NCI-H524 (cell line): ENCODE measurements around the gene ZNF723.
"Not testable (repeated sequence)": the region's sequence is repeated elsewhere in the genome, so short reads cannot be mapped to it uniquely, and the experiment has no call there.

ENCODE experiments used
- DNase-seq, 2 experiments: peaks; one replicate each; lab custom pipeline; 2025; lab: John Stamatoyannopoulos, UW

ZNF723 gene

DNA sequence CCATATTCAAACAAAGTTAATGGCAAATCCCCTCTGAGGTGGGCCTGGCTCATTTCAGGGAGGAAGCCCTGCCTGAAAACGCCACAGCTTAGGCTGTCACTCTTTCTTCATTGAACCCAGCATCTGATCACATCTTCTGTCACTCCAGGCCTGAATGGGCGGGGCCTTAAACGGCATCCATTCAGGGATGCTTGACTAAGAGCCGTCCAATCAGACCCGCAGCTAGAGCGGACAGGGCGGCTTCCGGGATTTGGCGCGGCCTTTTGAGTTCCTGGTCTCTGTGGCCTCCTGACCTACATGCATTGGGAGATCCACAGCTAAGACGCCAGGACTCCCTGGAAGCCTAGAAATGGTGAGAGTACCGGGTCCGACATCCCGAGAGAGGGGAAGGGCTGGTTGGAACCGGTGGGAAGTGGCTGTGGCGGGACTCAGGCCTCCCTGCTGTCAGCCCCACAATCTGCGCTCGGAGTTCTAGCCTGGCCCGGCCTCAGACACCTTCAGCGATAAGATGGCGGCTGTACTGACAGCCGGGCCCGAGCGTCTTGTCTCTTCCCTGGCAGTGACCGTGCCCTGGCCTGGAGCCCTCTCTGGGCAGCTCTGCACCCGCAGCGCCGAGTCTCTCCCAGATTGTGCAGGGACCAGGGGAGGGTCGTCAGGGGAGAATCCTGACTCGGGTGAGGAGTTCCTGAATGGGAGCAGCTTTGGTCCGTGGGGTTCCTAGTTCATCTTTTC, at the start of gene ZNF723:
TSS of gene ZNF723 (plus strand) at position 261 of the 732 bp plus-strand sequence. CDS start at position 350, 89 bp downstream.
- DNase-seq: no peak

DNA sequence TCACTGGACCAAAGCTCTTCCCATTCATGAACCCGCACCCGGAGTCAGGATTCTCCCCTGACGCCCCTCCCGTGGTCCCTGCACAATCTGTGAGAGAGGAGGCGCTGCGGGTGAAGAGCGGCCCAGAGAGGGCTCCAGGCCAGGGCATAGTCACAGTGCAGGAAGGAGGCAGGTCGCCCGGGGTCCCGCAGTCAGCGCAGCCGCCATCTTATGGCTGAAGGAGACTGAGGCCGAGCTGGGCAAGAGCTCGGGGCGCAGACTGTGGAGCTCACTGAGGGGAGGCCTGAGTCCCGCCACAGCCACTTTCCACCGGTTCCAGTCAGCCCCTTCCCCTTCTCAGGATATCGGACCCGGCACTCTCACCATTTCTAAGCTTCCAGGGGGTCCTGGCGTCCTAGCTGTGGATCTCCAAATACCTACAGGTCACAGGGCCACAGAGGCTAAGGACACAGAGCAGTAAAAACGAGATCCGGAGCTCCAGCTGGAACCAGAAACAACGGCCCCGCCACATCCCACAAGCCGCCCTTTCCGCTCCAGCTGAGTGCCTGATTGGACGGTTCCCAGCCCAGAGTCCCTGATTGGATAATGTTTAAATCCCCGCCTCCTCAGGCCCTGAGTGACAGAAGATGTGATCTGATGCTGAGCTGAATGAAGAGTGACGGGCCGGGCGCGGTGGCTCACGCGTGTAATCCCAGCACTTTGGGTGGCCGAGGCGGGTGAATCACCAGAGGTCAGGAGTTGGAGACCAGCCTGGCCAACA, 48.3 kb upstream of the ZNF723 start, which contains the start of gene ZNF99:
TSS of gene ZNF99 (minus strand) at position 501 of the 760 bp plus-strand sequence. CDS start at position 366, 135 bp downstream.
- DNase-seq: no peak

DNA sequence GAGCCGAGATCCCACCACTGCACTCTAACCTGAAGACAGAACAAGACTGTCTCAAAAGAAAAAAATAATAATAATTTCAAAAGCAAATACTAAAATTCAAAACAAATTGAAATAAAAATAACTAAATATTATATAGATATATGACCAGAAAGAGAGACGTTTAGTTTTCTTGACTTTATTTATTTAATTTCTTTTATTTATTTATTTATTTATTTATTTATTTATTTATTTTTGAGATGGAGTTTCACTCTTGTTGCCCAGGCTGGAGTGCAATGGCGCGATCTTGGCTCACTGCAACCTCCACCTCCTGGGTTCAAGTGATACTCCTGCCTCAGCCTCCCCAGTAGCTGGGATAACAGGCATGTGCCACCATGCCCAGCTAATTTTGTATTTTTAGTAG, 39.2 kb upstream of the ZNF723 start:
- not testable (repeated sequence) for DNase-seq

DNA sequence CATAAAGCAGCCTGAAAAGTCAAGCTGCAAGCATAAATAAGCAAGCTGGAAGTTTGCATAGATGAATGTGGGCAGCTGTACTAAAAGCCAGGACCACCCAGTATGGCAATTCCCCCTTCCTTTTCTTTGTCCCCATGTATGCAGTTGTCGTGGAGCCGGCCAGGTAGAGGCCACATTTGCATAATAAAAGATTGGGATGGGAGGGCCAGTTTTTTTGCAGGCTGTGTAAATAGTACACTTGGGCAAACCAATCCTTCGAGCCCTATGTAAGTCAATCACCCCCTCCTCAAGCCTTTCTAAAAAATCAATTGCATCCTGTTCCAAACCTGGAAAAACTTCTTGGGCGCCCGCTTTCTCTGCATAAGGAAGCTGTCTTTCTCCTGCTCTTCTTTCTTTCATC, 35.1 kb upstream of the ZNF723 start:
- DNase-seq: no peak

DNA sequence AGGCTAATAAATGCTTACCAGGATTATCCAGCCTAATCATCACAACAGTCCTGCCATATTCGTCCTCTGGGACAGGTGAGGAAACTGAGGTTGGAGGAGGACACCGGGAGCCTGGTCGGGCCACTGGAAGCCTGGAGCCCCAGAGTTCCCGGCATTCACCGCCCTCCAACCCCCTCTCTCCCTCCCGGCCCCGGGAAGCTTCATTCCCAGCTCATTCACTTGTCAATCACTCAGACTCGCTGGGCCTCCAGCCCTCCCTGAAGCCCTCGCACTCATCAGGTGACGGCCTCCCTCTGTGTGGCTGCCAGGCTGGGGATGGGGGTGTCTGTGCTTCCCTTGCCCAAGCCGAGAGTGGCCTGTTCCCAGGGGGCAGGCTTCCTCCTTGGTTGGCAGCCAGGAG, 25.7 kb upstream of the ZNF723 start:
- DNase-seq: no peak

DNA sequence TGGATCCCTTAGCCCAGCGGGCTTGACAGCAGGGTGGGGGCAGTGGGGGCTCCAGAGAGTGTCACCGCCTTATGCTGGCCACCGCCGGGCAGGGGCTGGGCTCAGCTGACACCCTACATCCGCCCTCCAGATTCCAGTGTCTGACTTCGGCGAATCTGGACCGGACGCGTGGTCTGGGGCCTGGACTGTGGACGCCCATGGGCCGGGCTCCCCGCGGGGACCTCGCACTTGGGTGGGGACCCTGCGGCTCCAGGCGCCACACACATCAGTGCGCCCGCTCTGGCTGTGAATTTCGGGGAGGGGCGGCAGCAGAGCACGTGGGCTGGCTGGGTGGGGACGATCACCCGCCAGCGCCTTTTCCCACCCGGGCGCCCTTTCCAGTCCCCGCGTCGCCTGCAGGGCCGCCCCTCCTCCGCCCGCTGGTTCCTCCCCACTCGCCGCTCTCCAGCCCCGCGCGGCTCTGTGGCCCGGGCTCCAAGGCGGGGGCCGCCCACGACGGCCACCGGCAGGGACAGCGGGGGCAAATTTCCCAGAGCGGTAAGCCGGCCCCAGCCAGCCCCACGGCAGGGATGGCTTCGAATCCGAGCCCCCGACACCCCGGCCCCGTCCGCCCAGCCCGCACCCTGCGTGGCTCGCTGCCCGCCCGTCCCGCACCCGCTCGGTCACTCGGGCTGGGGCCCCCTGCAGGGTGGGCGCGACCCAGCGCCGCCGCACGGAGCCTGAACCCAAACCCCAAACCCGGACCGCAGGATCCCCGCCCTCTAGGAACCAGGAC, 24.8 kb upstream of the ZNF723 start:
- DNase-seq: no peak

DNA sequence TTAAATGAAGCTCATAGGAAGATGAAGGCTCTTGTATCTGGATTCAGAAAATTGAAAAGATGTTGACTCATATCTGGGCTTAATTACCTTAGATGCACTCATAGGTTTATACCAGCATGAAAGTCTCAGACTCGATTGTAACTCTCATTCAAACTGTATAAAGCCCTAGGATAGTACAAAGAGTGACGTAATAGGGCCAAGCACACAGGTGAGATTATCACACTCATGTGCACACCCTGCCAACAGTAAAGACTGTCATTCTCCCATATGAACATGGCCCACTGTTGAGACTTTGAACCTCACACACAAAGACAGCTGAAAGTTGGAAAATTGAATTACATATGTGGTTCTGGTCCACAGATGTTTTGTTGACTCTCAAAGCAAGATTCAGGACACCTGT, 18.0 kb upstream of the ZNF723 start:
- no peak for DNase-seq

DNA sequence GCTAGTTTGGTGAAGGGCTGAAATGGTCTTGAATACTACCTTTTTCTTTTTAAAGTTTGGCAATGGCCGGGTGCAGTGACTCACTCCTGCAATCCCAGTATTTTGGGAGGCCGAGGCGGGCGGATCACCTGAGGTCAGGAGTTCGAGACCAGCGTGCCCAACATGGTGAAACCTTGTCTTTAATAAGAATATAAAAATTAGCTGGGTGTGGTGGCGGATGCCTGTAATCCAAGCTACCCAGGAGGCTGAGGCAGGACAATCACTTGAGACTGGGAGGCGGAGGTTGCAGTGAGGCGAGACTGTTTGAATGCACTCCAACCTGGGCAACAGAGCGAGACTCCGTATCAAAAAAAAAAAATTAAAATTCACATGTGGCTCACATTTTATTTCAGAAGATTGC, 880 bp upstream of the ZNF723 start:
- DNase-seq: no peak

DNA sequence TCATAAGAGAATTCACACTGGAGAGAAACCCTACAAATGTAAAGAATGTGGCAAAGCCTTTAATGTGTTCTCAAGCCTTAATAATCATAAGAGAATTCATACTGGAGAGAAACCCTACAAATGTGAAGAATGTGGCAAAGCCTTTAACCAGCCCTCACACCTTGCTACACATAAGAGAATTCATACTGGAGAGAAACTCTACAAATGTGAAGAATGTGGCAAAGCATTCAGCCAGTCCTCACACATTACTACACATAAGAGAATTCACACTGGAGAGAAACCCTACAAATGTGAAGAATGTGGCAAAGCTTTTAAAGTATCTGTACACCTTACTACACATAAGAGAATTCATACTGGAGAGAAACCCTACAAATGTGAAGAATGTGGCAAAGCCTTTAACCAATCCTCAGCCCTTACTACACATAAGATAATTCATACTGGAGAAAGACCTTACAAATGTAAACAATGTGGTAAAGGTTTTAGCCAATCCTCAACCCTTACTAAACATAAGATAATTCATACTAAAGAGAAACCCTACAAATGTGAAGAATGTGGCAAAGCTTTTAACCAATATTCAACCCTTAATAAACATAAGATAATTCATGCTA, 25.7 kb downstream of the ZNF723 start:
- DNase-seq: not testable (repeated sequence)

DNA sequence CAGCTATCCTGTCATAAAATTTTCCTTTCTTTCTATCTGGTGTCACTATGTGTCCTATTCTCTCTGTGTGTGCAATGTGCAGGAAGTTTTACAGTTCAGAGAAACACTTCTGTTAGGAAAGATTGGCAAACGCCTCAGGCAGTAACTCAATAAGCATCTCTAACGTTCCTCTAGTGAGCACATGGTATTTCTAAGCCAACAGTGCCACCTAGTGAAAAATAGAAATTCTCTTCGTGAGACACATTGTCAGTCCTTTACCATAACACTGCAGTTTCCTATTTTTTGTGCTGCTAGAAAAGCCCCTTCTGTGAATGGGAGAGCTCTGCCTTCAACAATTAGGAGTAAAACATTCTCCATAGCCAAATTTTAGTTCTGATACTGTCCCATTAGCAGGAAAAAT, 50.7 kb downstream of the ZNF723 start:
- DNase-seq: peak in 1 of 2 experiments; percentile 40

DNA sequence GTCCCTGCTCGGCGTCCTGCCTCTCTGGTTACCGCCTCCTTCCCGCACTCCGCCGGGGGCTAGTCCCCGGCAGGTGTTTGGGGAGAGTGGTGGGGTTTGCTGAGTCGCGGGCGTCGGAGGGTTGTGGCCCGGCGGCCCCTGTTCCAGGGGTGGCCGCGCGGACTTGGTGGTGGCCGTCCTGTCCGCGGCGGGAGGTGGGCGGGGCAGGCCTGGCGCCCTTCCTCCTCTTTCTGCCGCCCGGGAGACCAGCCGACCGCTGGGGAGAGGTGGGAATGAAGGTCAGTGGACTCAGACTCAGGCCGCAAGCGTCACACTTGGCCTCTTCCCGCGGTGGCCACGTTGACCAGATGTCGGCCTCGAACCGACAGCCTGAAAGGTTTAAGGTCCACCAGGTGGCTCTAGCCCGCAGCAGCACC, 61.8 kb downstream of the ZNF723 start:
- no peak for DNase-seq

DNA sequence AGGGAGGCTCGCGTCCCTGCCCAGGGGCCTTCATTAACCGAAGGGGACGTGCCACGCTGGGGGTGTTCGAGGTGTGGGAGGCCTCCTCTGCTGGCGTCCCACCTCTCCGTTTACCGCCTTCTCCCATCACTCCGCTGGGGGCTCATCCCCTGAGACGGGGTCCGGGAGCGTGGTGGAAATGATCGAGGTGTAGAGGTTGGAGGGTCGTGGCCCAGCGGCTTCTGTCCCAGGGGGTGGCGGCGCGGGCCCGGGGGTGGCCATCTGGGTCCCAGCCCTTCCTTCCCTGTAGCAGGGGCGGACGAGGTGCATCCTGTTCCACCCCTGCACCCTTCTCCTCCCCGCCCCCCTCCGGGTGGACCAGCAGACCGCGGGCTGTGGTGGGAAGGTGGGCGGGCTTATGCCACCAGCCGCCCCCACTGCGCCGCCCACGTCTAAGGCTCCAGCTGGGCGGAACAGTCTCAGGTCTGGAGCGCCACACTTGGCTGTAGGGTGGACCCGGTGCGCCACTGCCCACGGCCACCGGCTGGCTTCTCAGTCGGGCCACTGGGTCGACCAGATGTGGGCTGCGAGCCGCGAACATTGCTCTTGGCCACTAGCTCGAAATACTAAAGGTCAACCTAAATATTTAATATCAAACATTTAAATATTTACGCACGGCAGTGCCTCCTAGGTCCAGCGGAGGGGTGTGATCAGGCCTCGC, 69.5 kb downstream of the ZNF723 start:
- no peak for DNase-seq
